ENCODE results near the gene DENND6A.
"Not testable (repeated sequence)": the region's sequence is repeated elsewhere in the genome, so short reads cannot be mapped to it uniquely, and the experiment has no call there.

DENND6A gene

GRCh38 chr3:57692396-57693147 lies at the start of gene DENND6A:
Gene DENND6A, minus strand, starts transcription at chr3:57693077. Its CDS starts 59 bp downstream, at chr3:57693018.
- peak; percentile 95 to 96 for DNase-seq

GRCh38 chr3:57740027-57740426 lies 47.1 kb upstream of the DENND6A start:
- DNase-seq, result no peak

- DNase-seq, result no peak
Observed at GRCh38 chr3:57738391-57738790, 45.5 kb upstream of the DENND6A start.

- no peak for DNase-seq
Observed at GRCh38 chr3:57737840-57738239, 45.0 kb upstream of the DENND6A start.

- no peak for DNase-seq
Observed at GRCh38 chr3:57735405-57735804, 42.5 kb upstream of the DENND6A start.

- DNase-seq, result no peak
Observed at GRCh38 chr3:57733790-57734189, 40.9 kb upstream of the DENND6A start.

- DNase-seq, result no peak
Observed at GRCh38 chr3:57731311-57731710, 38.4 kb upstream of the DENND6A start.

- no peak for DNase-seq
Observed at GRCh38 chr3:57730682-57731081, 37.8 kb upstream of the DENND6A start.

GRCh38 chr3:57729334-57730045 lies 36.6 kb upstream of the DENND6A start:
- DNase-seq, result no peak

- no peak for DNase-seq
Observed at GRCh38 chr3:57727106-57727505, 34.2 kb upstream of the DENND6A start.

GRCh38 chr3:57726397-57726796 lies 33.5 kb upstream of the DENND6A start:
- no peak for DNase-seq

GRCh38 chr3:57718118-57718517 lies 25.2 kb upstream of the DENND6A start:
- no peak for DNase-seq

GRCh38 chr3:57717205-57717868 lies 24.5 kb upstream of the DENND6A start:
- DNase-seq, result no peak

- no peak for DNase-seq
Observed at GRCh38 chr3:57715686-57716085, 22.8 kb upstream of the DENND6A start.

GRCh38 chr3:57709559-57709958 lies 16.7 kb upstream of the DENND6A start:
- no peak for DNase-seq

- no peak for DNase-seq
Observed at GRCh38 chr3:57709031-57709430, 16.2 kb upstream of the DENND6A start.

- no peak for DNase-seq
Observed at GRCh38 chr3:57706462-57706861, 13.6 kb upstream of the DENND6A start.

GRCh38 chr3:57705351-57705750 lies 12.5 kb upstream of the DENND6A start:
- not testable (repeated sequence) for DNase-seq

- no peak for DNase-seq
Observed at GRCh38 chr3:57701781-57702180, 8.9 kb upstream of the DENND6A start.

GRCh38 chr3:57700737-57701136 lies 7.9 kb upstream of the DENND6A start:
- no peak for DNase-seq

GRCh38 chr3:57699591-57699990 lies 6.7 kb upstream of the DENND6A start:
- no peak for DNase-seq

- DNase-seq, result no peak
Observed at GRCh38 chr3:57696801-57697321, 4.0 kb upstream of the DENND6A start.

- no peak for DNase-seq
Observed at GRCh38 chr3:57694146-57694545, 1.3 kb upstream of the DENND6A start.

GRCh38 chr3:57692133-57692395 lies 813 bp downstream of the DENND6A start:
- not testable (repeated sequence) for DNase-seq

Measured in CD4-positive, alpha-beta T cell treated with Interleukin-4 for 1 hour (primary cell).